ENCODE results near the gene PRPF19. TPM values are rescaled to one million over a fixed set of nuclear protein-coding genes. Genes with fewer than 3 reads are reported as not detected.

Gene PRPF19
- total RNA-seq, 1 experiment from 2014 or later, result 116 TPM

DNA sequence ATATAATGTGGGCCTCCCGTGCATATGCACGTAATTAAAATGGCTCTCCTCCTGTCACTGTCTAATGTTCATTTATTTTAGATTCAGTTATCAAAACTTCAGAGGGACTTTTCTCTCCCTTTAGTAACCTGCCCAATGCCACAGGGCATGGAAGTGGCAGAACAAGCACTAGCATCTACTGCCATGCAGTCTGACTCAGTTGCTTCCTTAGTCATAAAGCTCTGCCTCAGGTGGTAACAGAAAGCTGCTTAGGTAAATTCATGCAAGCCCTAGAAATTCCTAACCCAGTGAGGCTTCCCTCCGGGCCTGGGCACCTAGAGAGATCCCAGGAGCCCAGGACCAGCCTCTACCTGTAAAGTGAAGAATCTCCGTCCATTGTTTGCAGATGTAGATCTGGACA, 8.9 kb downstream of the PRPF19 start:
- CTCF ChIA-PET, result interaction anchor here (1.0 kb wide), 1 partner anchor 10 kb away, joined by 5 read pairs; no protein-coding TSS in a partner anchor
- no peaks in the 10 kb centered on the region for H3K9me3 Mint-ChIP-seq
- TF ChIP-seq, protein P1, sequence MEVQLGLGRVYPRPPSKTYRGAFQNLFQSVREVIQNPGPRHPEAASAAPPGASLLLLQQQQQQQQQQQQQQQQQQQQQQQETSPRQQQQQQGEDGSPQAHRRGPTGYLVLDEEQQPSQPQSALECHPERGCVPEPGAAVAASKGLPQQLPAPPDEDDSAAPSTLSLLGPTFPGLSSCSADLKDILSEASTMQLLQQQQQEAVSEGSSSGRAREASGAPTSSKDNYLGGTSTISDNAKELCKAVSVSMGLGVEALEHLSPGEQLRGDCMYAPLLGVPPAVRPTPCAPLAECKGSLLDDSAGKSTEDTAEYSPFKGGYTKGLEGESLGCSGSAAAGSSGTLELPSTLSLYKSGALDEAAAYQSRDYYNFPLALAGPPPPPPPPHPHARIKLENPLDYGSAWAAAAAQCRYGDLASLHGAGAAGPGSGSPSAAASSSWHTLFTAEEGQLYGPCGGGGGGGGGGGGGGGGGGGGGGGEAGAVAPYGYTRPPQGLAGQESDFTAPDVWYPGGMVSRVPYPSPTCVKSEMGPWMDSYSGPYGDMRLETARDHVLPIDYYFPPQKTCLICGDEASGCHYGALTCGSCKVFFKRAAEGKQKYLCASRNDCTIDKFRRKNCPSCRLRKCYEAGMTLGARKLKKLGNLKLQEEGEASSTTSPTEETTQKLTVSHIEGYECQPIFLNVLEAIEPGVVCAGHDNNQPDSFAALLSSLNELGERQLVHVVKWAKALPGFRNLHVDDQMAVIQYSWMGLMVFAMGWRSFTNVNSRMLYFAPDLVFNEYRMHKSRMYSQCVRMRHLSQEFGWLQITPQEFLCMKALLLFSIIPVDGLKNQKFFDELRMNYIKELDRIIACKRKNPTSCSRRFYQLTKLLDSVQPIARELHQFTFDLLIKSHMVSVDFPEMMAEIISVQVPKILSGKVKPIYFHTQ (CRISPR knock-in tag; IDR thresholded peaks at IDR 0.05), result no peak
- TF ChIP-seq JAZF1 (CRISPR knock-in tag; IDR thresholded peaks at IDR 0.05) (no peak), GTF2I (CRISPR knock-in tag; conservative IDR thresholded peaks at IDR 0.05) (no peak), ZBTB21 (CRISPR knock-in tag; IDR thresholded peaks at IDR 0.05; ENCODE audit: borderline replicate concordance) (no peak), CREM (CRISPR knock-in tag; IDR thresholded peaks at IDR 0.05) (no peak)
- TF ChIP-seq, protein P2, sequence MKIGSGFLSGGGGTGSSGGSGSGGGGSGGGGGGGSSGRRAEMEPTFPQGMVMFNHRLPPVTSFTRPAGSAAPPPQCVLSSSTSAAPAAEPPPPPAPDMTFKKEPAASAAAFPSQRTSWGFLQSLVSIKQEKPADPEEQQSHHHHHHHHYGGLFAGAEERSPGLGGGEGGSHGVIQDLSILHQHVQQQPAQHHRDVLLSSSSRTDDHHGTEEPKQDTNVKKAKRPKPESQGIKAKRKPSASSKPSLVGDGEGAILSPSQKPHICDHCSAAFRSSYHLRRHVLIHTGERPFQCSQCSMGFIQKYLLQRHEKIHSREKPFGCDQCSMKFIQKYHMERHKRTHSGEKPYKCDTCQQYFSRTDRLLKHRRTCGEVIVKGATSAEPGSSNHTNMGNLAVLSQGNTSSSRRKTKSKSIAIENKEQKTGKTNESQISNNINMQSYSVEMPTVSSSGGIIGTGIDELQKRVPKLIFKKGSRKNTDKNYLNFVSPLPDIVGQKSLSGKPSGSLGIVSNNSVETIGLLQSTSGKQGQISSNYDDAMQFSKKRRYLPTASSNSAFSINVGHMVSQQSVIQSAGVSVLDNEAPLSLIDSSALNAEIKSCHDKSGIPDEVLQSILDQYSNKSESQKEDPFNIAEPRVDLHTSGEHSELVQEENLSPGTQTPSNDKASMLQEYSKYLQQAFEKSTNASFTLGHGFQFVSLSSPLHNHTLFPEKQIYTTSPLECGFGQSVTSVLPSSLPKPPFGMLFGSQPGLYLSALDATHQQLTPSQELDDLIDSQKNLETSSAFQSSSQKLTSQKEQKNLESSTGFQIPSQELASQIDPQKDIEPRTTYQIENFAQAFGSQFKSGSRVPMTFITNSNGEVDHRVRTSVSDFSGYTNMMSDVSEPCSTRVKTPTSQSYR (CRISPR knock-in tag; IDR thresholded peaks at IDR 0.05), result no peak
- TF ChIP-seq, protein P3, sequence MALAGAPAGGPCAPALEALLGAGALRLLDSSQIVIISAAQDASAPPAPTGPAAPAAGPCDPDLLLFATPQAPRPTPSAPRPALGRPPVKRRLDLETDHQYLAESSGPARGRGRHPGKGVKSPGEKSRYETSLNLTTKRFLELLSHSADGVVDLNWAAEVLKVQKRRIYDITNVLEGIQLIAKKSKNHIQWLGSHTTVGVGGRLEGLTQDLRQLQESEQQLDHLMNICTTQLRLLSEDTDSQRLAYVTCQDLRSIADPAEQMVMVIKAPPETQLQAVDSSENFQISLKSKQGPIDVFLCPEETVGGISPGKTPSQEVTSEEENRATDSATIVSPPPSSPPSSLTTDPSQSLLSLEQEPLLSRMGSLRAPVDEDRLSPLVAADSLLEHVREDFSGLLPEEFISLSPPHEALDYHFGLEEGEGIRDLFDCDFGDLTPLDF (CRISPR knock-in tag; IDR thresholded peaks at IDR 0.05), result no peak
- TF ChIP-seq, protein P4, sequence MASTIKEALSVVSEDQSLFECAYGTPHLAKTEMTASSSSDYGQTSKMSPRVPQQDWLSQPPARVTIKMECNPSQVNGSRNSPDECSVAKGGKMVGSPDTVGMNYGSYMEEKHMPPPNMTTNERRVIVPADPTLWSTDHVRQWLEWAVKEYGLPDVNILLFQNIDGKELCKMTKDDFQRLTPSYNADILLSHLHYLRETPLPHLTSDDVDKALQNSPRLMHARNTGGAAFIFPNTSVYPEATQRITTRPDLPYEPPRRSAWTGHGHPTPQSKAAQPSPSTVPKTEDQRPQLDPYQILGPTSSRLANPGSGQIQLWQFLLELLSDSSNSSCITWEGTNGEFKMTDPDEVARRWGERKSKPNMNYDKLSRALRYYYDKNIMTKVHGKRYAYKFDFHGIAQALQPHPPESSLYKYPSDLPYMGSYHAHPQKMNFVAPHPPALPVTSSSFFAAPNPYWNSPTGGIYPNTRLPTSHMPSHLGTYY (CRISPR knock-in tag; IDR thresholded peaks at IDR 0.05), result no peak
- H3K4me3 Mint-ChIP-seq, result no peak overlapping the region
- no peaks in the 10 kb centered on the region for H3K27me3 Mint-ChIP-seq (ENCODE audit: low read depth)
- no peaks in the 10 kb centered on the region for H3K4me1 Mint-ChIP-seq
- POLR2A ChIA-PET, result no interaction called here
- H3K36me3 Mint-ChIP-seq, result peaks cover 84% of the 10 kb centered on the region
- no peak overlapping the region for H3K27ac Mint-ChIP-seq
- no peak for ATAC-seq
- DNase-seq (ENCODE audit: low spot score), result no peak

DNA sequence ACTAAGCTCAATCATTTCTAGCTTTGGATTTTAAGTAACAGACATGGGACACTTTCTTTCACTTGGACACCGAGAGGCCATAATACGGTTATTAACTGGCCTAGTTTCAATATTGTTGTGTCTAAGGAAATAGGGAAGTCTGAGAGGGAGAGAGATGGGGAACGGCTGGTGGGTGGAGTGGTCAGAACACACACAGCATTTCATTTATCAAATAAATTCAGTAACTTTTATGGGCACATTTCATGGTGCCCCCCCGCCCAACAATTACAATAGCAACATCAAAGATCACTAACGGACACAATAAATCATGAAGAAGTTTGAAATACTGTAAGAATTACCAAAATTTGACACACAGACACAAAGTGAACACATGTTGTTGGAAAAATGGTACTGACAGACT, 10.7 kb downstream of the PRPF19 start:
- H3K9me3 Mint-ChIP-seq, result no peaks in the 10 kb centered on the region
- H3K27me3 Mint-ChIP-seq (ENCODE audit: low read depth), result no peaks in the 10 kb centered on the region
- CTCF ChIA-PET, result interaction anchor here (1.8 kb wide), 1 partner anchor 8 kb away, joined by 4 read pairs; no protein-coding TSS in a partner anchor
- POLR2A ChIA-PET, result no interaction called here
- DNase-seq (ENCODE audit: low spot score), result no peak
- no peaks in the 10 kb centered on the region for H3K4me1 Mint-ChIP-seq
- H3K36me3 Mint-ChIP-seq, result peaks cover 74% of the 10 kb centered on the region
- H3K27ac Mint-ChIP-seq, result no peak overlapping the region
- TF ChIP-seq RELA (CRISPR knock-in tag; IDR thresholded peaks at IDR 0.05; ENCODE audit: borderline replicate concordance), result no peak
- no peak for TF ChIP-seq FOXK1 (CRISPR knock-in tag; IDR thresholded peaks at IDR 0.05)
- ATAC-seq, result no peak
- H3K4me3 Mint-ChIP-seq, result no peak overlapping the region

DNA sequence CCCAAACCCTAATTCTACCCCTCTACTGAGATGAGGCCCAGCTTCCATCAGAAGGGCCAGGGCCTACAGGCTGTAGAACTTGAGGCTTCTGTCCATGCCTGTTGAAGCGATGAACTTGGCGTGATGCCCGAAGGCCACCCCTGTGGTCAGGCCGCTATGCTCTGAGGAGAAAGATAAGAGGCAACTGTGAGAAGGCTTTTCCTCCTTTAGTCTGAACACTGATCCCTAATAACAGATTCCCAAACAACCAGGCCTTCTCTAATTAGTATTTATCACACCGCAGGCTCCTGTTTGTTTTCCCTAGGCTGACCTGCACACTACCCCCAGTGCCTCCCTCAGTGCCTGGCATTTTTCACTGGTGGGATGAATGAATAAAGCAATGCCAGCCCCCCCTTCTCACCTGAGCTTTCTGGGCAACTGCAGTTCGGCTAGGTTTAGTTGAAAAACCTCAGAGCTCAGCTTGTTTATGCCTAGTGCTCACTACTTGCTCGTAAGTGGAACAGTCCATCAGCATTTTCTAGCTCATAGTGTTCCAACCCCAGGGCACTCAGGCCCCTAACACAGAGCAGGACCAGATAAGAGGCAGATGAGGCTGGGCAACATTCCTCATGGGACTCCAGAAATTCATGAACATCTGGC, 15.2 kb downstream of the PRPF19 start:
- no peaks in the 10 kb centered on the region for H3K4me1 Mint-ChIP-seq
- H3K36me3 Mint-ChIP-seq, result peaks cover 35% of the 10 kb centered on the region

More for the DNA sequence above, 15.2 kb downstream of the PRPF19 start:
- no peaks in the 10 kb centered on the region for H3K27me3 Mint-ChIP-seq (ENCODE audit: low read depth)
- H3K4me3 Mint-ChIP-seq, result no peak overlapping the region
- H3K9me3 Mint-ChIP-seq, result no peaks in the 10 kb centered on the region
- TF ChIP-seq MXD4 (CRISPR knock-in tag; IDR thresholded peaks at IDR 0.05; ENCODE audit: borderline replicate concordance) (no peak), ZNF671 (CRISPR knock-in tag; IDR thresholded peaks at IDR 0.05) (no peak), FOXK1 (CRISPR knock-in tag; IDR thresholded peaks at IDR 0.05) (no peak)
- TF ChIP-seq, protein P5, sequence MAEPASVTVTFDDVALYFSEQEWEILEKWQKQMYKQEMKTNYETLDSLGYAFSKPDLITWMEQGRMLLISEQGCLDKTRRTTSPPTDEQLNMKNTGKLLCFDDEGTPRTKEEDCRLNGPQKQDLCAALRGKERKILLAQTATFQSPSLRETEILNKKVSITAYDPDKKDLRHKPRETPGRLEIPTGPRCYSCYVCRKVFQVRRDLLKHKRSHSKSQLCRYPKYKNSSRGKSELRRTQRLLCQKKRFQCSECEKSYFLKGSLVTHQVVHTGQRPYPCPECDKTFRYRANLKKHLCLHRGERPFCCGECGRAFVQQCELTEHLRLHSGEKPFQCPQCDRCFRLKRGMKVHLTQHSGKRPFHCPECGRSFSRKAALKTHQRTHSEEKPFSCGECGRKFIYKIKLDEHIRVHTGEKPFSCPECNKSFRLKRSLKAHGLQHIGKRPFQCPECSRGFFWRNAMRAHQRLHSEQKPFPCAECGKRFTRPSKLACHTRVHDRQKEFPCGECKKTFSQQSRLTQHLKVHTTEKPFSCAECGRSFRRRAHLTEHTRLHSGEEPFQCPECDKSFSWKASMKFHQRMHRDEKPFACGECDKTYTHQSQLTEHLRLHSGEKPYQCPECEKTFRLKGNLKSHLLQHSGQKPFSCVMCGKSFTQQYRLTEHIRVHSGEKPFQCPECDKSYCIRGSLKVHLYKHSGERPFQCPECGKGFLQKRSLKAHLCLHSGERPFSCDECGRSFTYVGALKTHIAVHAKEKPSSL (CRISPR knock-in tag; conservative IDR thresholded peaks at IDR 0.05), result no peak
- peak overlapping the region; percentile 41; the same call in 1 of the 2 replicates for H3K27ac Mint-ChIP-seq
- CTCF ChIA-PET, result interaction anchor here (0.7 to 5.4 kb wide), 3 partner anchors 8 to 128 kb away, joined by 3 to 277 read pairs (median 64); no protein-coding TSS in a partner anchor
- ATAC-seq, result no peak
- no peak for DNase-seq (ENCODE audit: low spot score)
- POLR2A ChIA-PET, result no interaction called here
